GM12878 (cell line): Measurements from ENCODE around the gene ANTKMT. TPM values are rescaled to one million over a fixed set of nuclear protein-coding genes. Genes with fewer than 3 reads are reported as not detected.

Source experiments
- ATAC-seq: fragments of 200-7000 bp; cut with Tn5 transposase; 3 replicates; pipeline ENCODE4 v1.9.1; 2020; ENCODE audit warnings: mild to moderate bottlenecking, moderate library complexity
- BruUV-seq: library from RNA; stranded (reverse); fragments of 400-500 nt; replicated peaks from 2 replicates; lab custom pipeline; 2021; lab: Mats Ljungman, UMichigan
- CTCF ChIA-PET: fragments of 300-600 bp; sonication (Branson Sonifier 250); formaldehyde crosslinking; extraction: SDS; loops from one replicate; lab custom pipeline; 2021; ENCODE audit warnings: inconsistent platforms; lab: Yijun Ruan, JAX
- POLR2A ChIA-PET: fragments of 350-600 bp; formaldehyde crosslinking; extraction: SDS; loops from one replicate; lab custom pipeline; 2021; ENCODE audit warnings: inconsistent platforms; lab: Charles Lee
- RAD21 ChIA-PET: fragments of 300-600 bp; sonication (Branson Sonifier 250); formaldehyde crosslinking; loops from one replicate; lab custom pipeline; 2023; ENCODE audit warnings: antibody characterized with exemption; ENCODE audit not compliant: unreplicated experiment; lab: Charles Lee
- SMC1A ChIA-PET: fragments of 300-600 bp; sonication (Branson Sonifier 250); formaldehyde crosslinking; loops from one replicate; lab custom pipeline; 2023; ENCODE audit not compliant: unreplicated experiment, uncharacterized antibody; lab: Charles Lee
- DNase-seq: peaks from one replicate; pipeline ENCODE4 v3.0.0-alpha.2; 2011; ENCODE audit warnings: low read depth, low spot score
- FAIRE-seq: peaks from 3 replicates; lab custom pipeline; 2011; peaks lifted over from hg19 to GRCh38; lab: Jason Lieb, UNC
- H2AFZ ChIP-seq: 2 replicates; pipeline ENCODE4 v1.6.0; 2011; ENCODE audit warnings: low read depth, low read length, control low read depth; ENCODE audit not compliant: control insufficient read depth
- H3K27ac ChIP-seq: 2 replicates; pipeline ENCODE4 v1.5.1; 2011; ENCODE audit warnings: control low read depth; ENCODE audit not compliant: control insufficient read depth, insufficient read depth
- H3K27me3 ChIP-seq, 2 experiments: replicated peaks in 1 of 2; 2 replicates each; pipeline versions ENCODE4 v1.6.0 to v1.6.1; 2011; ENCODE audit warnings: low read length in 1 of 2; ENCODE audit not compliant: control insufficient read depth in 2 of 2, insufficient read depth in 2 of 2
- H3K36me3 ChIP-seq, 2 experiments: 2 replicates each; pipeline ENCODE4 v1.5.1; 2011; ENCODE audit warnings: low read length in 1 of 2; ENCODE audit not compliant: control insufficient read depth in 2 of 2, insufficient read depth in 2 of 2
- H3K4me1 ChIP-seq: 2 replicates; pipeline ENCODE4 v1.6.1; 2011; ENCODE audit warnings: mild to moderate bottlenecking, low read length, moderate library complexity, mixed read lengths; ENCODE audit not compliant: control insufficient read depth, insufficient read depth
- H3K4me2 ChIP-seq: 2 replicates; pipeline ENCODE4 v1.6.0; 2011; ENCODE audit warnings: control low read depth; ENCODE audit not compliant: control insufficient read depth, insufficient read depth
- H3K4me3 ChIP-seq: fragments of 200-600 bp; sonication (generic); 2 replicates; pipeline ENCODE4 v1.5.1; 2016
- H3K79me2 ChIP-seq: 2 replicates; pipeline ENCODE4 v1.6.0; 2011; ENCODE audit warnings: low read length; ENCODE audit not compliant: control insufficient read depth, insufficient read depth
- H3K9ac ChIP-seq: 2 replicates; pipeline ENCODE4 v1.8.0; 2011; ENCODE audit warnings: low read length, control low read depth, mixed read lengths; ENCODE audit not compliant: control insufficient read depth, insufficient read depth
- H3K9me3 ChIP-seq: replicated peaks from 3 replicates; pipeline ENCODE4 v1.5.1; 2011; ENCODE audit warnings: mild to moderate bottlenecking, low read length; ENCODE audit not compliant: control insufficient read depth, insufficient read depth
- H4K20me1 ChIP-seq: 2 replicates; pipeline ENCODE4 v1.6.0; 2011; ENCODE audit not compliant: control insufficient read depth, insufficient read depth
- NR2C1 ChIP-seq: fragments of 450-650 bp; IDR thresholded peaks from 2 replicates; pipeline ENCODE4 v1.6.1; 2017; ENCODE audit warnings: antibody characterized with exemption, mild to moderate bottlenecking, moderate library complexity
- ZZZ3 ChIP-seq: IDR thresholded peaks from 2 replicates; pipeline ENCODE4 v1.6.1; 2011; ENCODE audit warnings: low read depth; ENCODE audit not compliant: control insufficient read depth, insufficient read length
- WGBS: methylation state at CpG from one replicate; pipeline ENCODE4 v1.1.6; 2016; ENCODE audit warnings: low lambda C conversion rate; ENCODE audit not compliant: insufficient replicate concordance, insufficient coverage; ENCODE audit errors: missing lambda C conversion rate; 5-methylcytosine and 5-hydroxymethylcytosine counted together
- in situ Hi-C: fragments of 300-500 bp; cut with MboI; formaldehyde crosslinking; loops from 9 replicates; pipeline ENCODE4 v1.14.3; 2018; ENCODE audit warnings: mixed read lengths
- intact Hi-C: fragments of 100-400 bp; cut with micrococcal nuclease; formaldehyde crosslinking; loops from one replicate; pipeline ENCODE4 v1.14.2; 2022; ENCODE audit not compliant: unreplicated experiment
- polyA plus RNA-seq, 11 experiments: library from polyadenylated mRNA; depleted of rRNA in 4 of 11; unstranded in 6 of 11; stranded (reverse) in 5 of 11; fragments of >200 nt; fragmentation: Nextera tagmentation in 4 of 11; fragmentation: Illumina TruSeq in 1 of 11; extraction: Ambion mirVana in 4 of 11; extraction: Trizol in 1 of 11; gene quantifications; 1 replicate in 1 of 11; 2 replicates in 10 of 11; pipeline versions ENCODE4 v1.2.1 to v1.2.3, GENCODE V29; 2011 to 2016; ENCODE audit warnings: inconsistent platforms in 2 of 11, missing spikeins in 2 of 11, low read depth in 1 of 11
- total RNA-seq, 4 experiments: library from RNA; depleted of rRNA in 3 of 4; stranded (reverse); fragments of >200 nt in 3 of 4; fragmentation: Illumina TruSeq in 1 of 4; extraction: Trizol in 1 of 4; gene quantifications; 2 replicates each; pipeline versions ENCODE4 v1.2.1 to v1.2.3, GENCODE V29; 2013 to 2021
- TF ChIP-seq, protein P1 (sequence below): fragments of 450-650 bp; IDR thresholded peaks from 2 replicates; pipeline ENCODE4 v1.6.1; 2017; ENCODE audit warnings: low read depth, mild to moderate bottlenecking, moderate library complexity
- TF ChIP-seq, protein P2 (sequence below): fragments of 450-650 bp; IDR thresholded peaks from 2 replicates; pipeline ENCODE4 v1.6.1; 2018; ENCODE audit warnings: borderline replicate concordance, mild to moderate bottlenecking; ENCODE audit not compliant: partially characterized antibody

The ANTKMT gene
- total and polyA plus RNA-seq, 10 of the 15 experiments (the other 5 are each of a cell fraction or from before 2014, with no cell fraction given), result 0.58 to 60.5 (median 25.8) TPM

DNA sequence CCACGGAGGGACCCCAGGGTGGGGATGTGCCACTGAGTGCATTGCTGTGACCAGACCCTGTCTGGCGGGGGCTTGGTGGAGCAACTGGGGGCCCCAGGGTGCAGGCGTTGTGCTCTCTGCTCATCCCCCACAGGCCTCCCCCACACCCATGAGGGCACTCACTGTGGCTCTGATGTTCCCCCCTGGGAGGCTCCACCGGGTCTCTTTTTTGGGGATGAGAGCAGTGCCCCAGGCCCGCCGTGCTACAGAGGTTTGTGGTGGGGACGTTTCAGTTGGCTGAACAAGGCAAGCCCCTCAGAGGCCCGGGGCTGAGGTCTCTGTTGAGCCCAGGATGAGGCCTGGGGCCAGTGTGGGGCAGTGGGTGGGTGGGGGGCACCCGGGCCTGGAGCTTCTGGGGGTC, 2.7 kb downstream of the ANTKMT start:
- ChIA-PET SMC1A (no interaction called here), RAD21 (interaction anchor here (2.3 kb wide), 1 partner anchor 12 kb away, joined by 6 read pairs; no protein-coding TSS in a partner anchor), POLR2A (interaction anchor here (0.5 to 6.3 kb wide), 3 partner anchors 12 to 156 kb away, joined by 3 to 60 read pairs (median 3); partner anchors contain the start of gene CIAO3), CTCF (interaction anchor here (1.4 to 1.7 kb wide), 2 partner anchors 11 to 62 kb away, joined by 3 to 5 read pairs; no protein-coding TSS in a partner anchor)
- no peak overlapping the region for H3K27ac ChIP-seq
- H3K9ac ChIP-seq, result no peak overlapping the region
- H3K4me1 ChIP-seq, result peaks cover 23% of the 10 kb centered on the region
- no peaks in the 10 kb centered on the region for H4K20me1 ChIP-seq
- no TSS peak for BruUV-seq
- H3K79me2 ChIP-seq, result no peaks in the 10 kb centered on the region; the same call in none of the 2 replicates
- TF ChIP-seq, protein P1, sequence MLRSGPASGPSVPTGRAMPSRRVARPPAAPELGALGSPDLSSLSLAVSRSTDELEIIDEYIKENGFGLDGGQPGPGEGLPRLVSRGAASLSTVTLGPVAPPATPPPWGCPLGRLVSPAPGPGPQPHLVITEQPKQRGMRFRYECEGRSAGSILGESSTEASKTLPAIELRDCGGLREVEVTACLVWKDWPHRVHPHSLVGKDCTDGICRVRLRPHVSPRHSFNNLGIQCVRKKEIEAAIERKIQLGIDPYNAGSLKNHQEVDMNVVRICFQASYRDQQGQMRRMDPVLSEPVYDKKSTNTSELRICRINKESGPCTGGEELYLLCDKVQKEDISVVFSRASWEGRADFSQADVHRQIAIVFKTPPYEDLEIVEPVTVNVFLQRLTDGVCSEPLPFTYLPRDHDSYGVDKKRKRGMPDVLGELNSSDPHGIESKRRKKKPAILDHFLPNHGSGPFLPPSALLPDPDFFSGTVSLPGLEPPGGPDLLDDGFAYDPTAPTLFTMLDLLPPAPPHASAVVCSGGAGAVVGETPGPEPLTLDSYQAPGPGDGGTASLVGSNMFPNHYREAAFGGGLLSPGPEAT, result no peak
- no peak for TF ChIP-seq ZZZ3
- TF ChIP-seq, protein P2, sequence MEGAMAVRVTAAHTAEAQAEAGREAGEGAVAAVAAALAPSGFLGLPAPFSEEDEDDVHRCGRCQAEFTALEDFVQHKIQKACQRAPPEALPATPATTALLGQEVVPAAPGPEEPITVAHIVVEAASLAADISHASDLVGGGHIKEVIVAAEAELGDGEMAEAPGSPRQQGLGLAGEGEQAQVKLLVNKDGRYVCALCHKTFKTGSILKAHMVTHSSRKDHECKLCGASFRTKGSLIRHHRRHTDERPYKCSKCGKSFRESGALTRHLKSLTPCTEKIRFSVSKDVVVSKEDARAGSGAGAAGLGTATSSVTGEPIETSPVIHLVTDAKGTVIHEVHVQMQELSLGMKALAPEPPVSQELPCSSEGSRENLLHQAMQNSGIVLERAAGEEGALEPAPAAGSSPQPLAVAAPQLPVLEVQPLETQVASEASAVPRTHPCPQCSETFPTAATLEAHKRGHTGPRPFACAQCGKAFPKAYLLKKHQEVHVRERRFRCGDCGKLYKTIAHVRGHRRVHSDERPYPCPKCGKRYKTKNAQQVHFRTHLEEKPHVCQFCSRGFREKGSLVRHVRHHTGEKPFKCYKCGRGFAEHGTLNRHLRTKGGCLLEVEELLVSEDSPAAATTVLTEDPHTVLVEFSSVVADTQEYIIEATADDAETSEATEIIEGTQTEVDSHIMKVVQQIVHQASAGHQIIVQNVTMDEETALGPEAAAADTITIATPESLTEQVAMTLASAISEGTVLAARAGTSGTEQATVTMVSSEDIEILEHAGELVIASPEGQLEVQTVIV, result no peak
- TF ChIP-seq NR2C1, result no peak
- H3K27me3 ChIP-seq, result no peaks in the 10 kb centered on the region
- intact Hi-C loops (no loop called here), in situ Hi-C loops (no loop called here)
- no peak overlapping the region for H3K4me3 ChIP-seq
- DNase-seq, result no peak
- no peak for FAIRE-seq
- H3K36me3 ChIP-seq, result no peaks in the 10 kb centered on the region
- no peaks in the 10 kb centered on the region for H3K9me3 ChIP-seq
- H3K4me2 ChIP-seq, result no peak overlapping the region
- 35% methylated on average over 9 of the region's 9 CpGs for WGBS
- no peak for ATAC-seq
- H2AFZ ChIP-seq, result no peak overlapping the region
